ENCODE results near the gene TTLL6.
A peak's percentile ranks its signal among the peaks of the same experiment; 100 is the strongest.

TTLL6 gene

GRCh38 chr17:48752399-48753288 lies 64.4 kb downstream of the TTLL6 start:
- H2BK5ac ChIP-seq (ENCODE audit: low read length): no peak overlapping the region
- no peaks in the 10 kb centered on the region for H3K79me1 ChIP-seq (ENCODE audit: low read depth, low read length)
- no peak overlapping the region for H3K23ac ChIP-seq (ENCODE audit: low read depth, low read length, poor library complexity)
- no peak overlapping the region for H4K8ac ChIP-seq (ENCODE audit: low read depth, low read length)
- H3K9ac ChIP-seq (ENCODE audit: low read depth, low read length, poor library complexity): no peak overlapping the region
- no peak overlapping the region for H2BK12ac ChIP-seq (ENCODE audit: low read length)
- H3K4me3 ChIP-seq (ENCODE audit: low read length in 2 of 2): no peak overlapping the region
- peaks cover 47 to 98% (median 91%) of the 10 kb centered on the region in 3 experiments for H3K27me3 ChIP-seq (ENCODE audit: control insufficient read depth in 3 of 3, insufficient read depth in 3 of 3, low read depth in 1 of 3, low read length in 3 of 3)
- H2BK120ac ChIP-seq (ENCODE audit: low read depth, low read length): no peak overlapping the region
- H2BK15ac ChIP-seq (ENCODE audit: low read length): no peak overlapping the region
- no peaks in the 10 kb centered on the region for H3K36me3 ChIP-seq (replicated peaks in 1 of 2; ENCODE audit: control insufficient read depth in 2 of 2, insufficient read depth in 2 of 2, low read length in 2 of 2)
- peak overlapping the region; percentile 13 for H2AFZ ChIP-seq (ENCODE audit: low read length)
- no peak overlapping the region for H4K91ac ChIP-seq (ENCODE audit: low read depth, low read length, poor library complexity)
- no CpG with 5 or more reads among the region's 43 CpGs for WGBS, 2 donors (ENCODE audit: extremely low coverage in 2 of 2, insufficient read length in 2 of 2, insufficient replicate concordance in 1 of 2)
- H3K14ac ChIP-seq (ENCODE audit: low read length): no peak overlapping the region
- H3K4ac ChIP-seq (ENCODE audit: low read length): no peak overlapping the region
- H2AK5ac ChIP-seq (ENCODE audit: low read depth, low read length): no peak overlapping the region
- DNase-seq (ENCODE audit: low spot score): no peak
- H3K4me2 ChIP-seq (ENCODE audit: insufficient read depth, low read length, poor library complexity, severe bottlenecking): no peak overlapping the region
- H3K27ac ChIP-seq (replicated peaks; ENCODE audit: low read length): no peak overlapping the region
- no peaks in the 10 kb centered on the region for H3K4me1 ChIP-seq (ENCODE audit: control insufficient read depth in 2 of 2, insufficient read depth in 1 of 2, low read depth in 1 of 2, low read length in 2 of 2)
- peaks cover 2 to 7% of the 10 kb centered on the region in 2 donors for H3K9me3 ChIP-seq (replicated peaks in 1 of 2; ENCODE audit: control insufficient read depth in 2 of 2, insufficient read depth in 1 of 2, low read depth in 1 of 2, low read length in 2 of 2)
- no peak overlapping the region for H3K18ac ChIP-seq (ENCODE audit: low read length)

- H3K27me3 ChIP-seq (ENCODE audit: control insufficient read depth in 3 of 3, insufficient read depth in 3 of 3, low read depth in 1 of 3, low read length in 3 of 3): peaks cover 55 to 98% (median 91%) of the 10 kb centered on the region in 3 experiments
- no CpG with 5 or more reads among the region's 13 CpGs for WGBS, 2 donors (ENCODE audit: extremely low coverage in 2 of 2, insufficient read length in 2 of 2, insufficient replicate concordance in 1 of 2)
- H3K4me3 ChIP-seq (ENCODE audit: low read length in 2 of 2): peak overlapping the region in 1 of 2 donors; percentile 5
- no peak overlapping the region for H4K8ac ChIP-seq (ENCODE audit: low read depth, low read length)
- H4K91ac ChIP-seq (ENCODE audit: low read depth, low read length, poor library complexity): no peak overlapping the region
- no peak overlapping the region for H3K18ac ChIP-seq (ENCODE audit: low read length)
- no peak for DNase-seq (ENCODE audit: low spot score)
- H3K27ac ChIP-seq (replicated peaks; ENCODE audit: low read length): no peak overlapping the region
- H3K9me3 ChIP-seq (replicated peaks in 1 of 2; ENCODE audit: control insufficient read depth in 2 of 2, insufficient read depth in 1 of 2, low read depth in 1 of 2, low read length in 2 of 2): peaks cover 2 to 7% of the 10 kb centered on the region in 2 donors
- H2BK15ac ChIP-seq (ENCODE audit: low read length): no peak overlapping the region
- no peak overlapping the region for H2AK5ac ChIP-seq (ENCODE audit: low read depth, low read length)
- H3K4me2 ChIP-seq (ENCODE audit: insufficient read depth, low read length, poor library complexity, severe bottlenecking): no peak overlapping the region
- no peaks in the 10 kb centered on the region for H3K79me1 ChIP-seq (ENCODE audit: low read depth, low read length)
- no peak overlapping the region for H2BK120ac ChIP-seq (ENCODE audit: low read depth, low read length)
- no peak overlapping the region for H2BK5ac ChIP-seq (ENCODE audit: low read length)
- no peak overlapping the region for H2BK12ac ChIP-seq (ENCODE audit: low read length)
- no peak overlapping the region for H3K4ac ChIP-seq (ENCODE audit: low read length)
- H3K14ac ChIP-seq (ENCODE audit: low read length): no peak overlapping the region
- H3K9ac ChIP-seq (ENCODE audit: low read depth, low read length, poor library complexity): no peak overlapping the region
- no peaks in the 10 kb centered on the region for H3K36me3 ChIP-seq (replicated peaks in 1 of 2; ENCODE audit: control insufficient read depth in 2 of 2, insufficient read depth in 2 of 2, low read length in 2 of 2)
- H3K23ac ChIP-seq (ENCODE audit: low read depth, low read length, poor library complexity): no peak overlapping the region
- H3K4me1 ChIP-seq (ENCODE audit: control insufficient read depth in 2 of 2, insufficient read depth in 1 of 2, low read depth in 1 of 2, low read length in 2 of 2): no peaks in the 10 kb centered on the region
- H2AFZ ChIP-seq (ENCODE audit: low read length): no peak overlapping the region
Measured at GRCh38 chr17:48751733-48752398, 65.2 kb downstream of the TTLL6 start.

- no peak overlapping the region for H2BK15ac ChIP-seq (ENCODE audit: low read length)
- no peak overlapping the region for H2AK5ac ChIP-seq (ENCODE audit: low read depth, low read length)
- no peak overlapping the region for H4K91ac ChIP-seq (ENCODE audit: low read depth, low read length, poor library complexity)
- no peaks in the 10 kb centered on the region for H3K36me3 ChIP-seq (replicated peaks in 1 of 2; ENCODE audit: control insufficient read depth in 2 of 2, insufficient read depth in 2 of 2, low read length in 2 of 2)
- H3K4me3 ChIP-seq (ENCODE audit: low read length in 2 of 2): no peak overlapping the region
- no peak overlapping the region for H2BK12ac ChIP-seq (ENCODE audit: low read length)
- H2AFZ ChIP-seq (ENCODE audit: low read length): no peak overlapping the region
- H3K27ac ChIP-seq (replicated peaks; ENCODE audit: low read length): no peak overlapping the region
- H3K27me3 ChIP-seq (ENCODE audit: control insufficient read depth in 3 of 3, insufficient read depth in 3 of 3, low read depth in 1 of 3, low read length in 3 of 3): peaks cover 58 to 100% (median 92%) of the 10 kb centered on the region in 3 experiments
- no peak overlapping the region for H2BK120ac ChIP-seq (ENCODE audit: low read depth, low read length)
- H3K9me3 ChIP-seq (replicated peaks in 1 of 2; ENCODE audit: control insufficient read depth in 2 of 2, insufficient read depth in 1 of 2, low read depth in 1 of 2, low read length in 2 of 2): peaks cover 2 to 7% of the 10 kb centered on the region in 2 donors
- no peak for DNase-seq (ENCODE audit: low spot score)
- no peaks in the 10 kb centered on the region for H3K4me1 ChIP-seq (ENCODE audit: control insufficient read depth in 2 of 2, insufficient read depth in 1 of 2, low read depth in 1 of 2, low read length in 2 of 2)
- no peak overlapping the region for H3K18ac ChIP-seq (ENCODE audit: low read length)
- no peak overlapping the region for H3K4me2 ChIP-seq (ENCODE audit: insufficient read depth, low read length, poor library complexity, severe bottlenecking)
- no peak overlapping the region for H3K9ac ChIP-seq (ENCODE audit: low read depth, low read length, poor library complexity)
- no peaks in the 10 kb centered on the region for H3K79me1 ChIP-seq (ENCODE audit: low read depth, low read length)
- no peak overlapping the region for H4K8ac ChIP-seq (ENCODE audit: low read depth, low read length)
- no peak overlapping the region for H3K4ac ChIP-seq (ENCODE audit: low read length)
- WGBS, 2 donors (ENCODE audit: extremely low coverage in 2 of 2, insufficient read length in 2 of 2, insufficient replicate concordance in 1 of 2): no CpG with 5 or more reads among the region's 3 CpGs
- H3K14ac ChIP-seq (ENCODE audit: low read length): no peak overlapping the region
- H3K23ac ChIP-seq (ENCODE audit: low read depth, low read length, poor library complexity): no peak overlapping the region
- H2BK5ac ChIP-seq (ENCODE audit: low read length): no peak overlapping the region
Measured at GRCh38 chr17:48751172-48751571, 65.9 kb downstream of the TTLL6 start.
